ENCODE data around the gene NTM. TPM values are rescaled to one million over a fixed set of nuclear protein-coding genes. Genes with fewer than 3 reads are reported as not detected.

The NTM gene
- total RNA-seq, 4 donors from 2014 or later: 0.21 to 3.2 (median 0.84) TPM

GRCh38 chr11:131810541-131810940 lies 440.1 kb downstream of the NTM start:
- no peak overlapping the region for H3K4me3 ChIP-seq
- intact Hi-C loops (cut with DNase I): no loop called here
- WGBS, 2 donors: 28 to 38% methylated on average over 3 of the region's 3 CpGs

GRCh38 chr11:131811383-131811782 lies 441.0 kb downstream of the NTM start:
- Histone ChIP-seq H3K4me3 (no peak overlapping the region), H3K4me1 (no peaks in the 10 kb centered on the region), H3K36me3 (no peaks in the 10 kb centered on the region), H3K27ac (no peak overlapping the region), H3K27me3 (peaks cover 0 to 9% (median 0%) of the 10 kb centered on the region in 4 donors), H3K9me3 (no peaks in the 10 kb centered on the region)
- TF ChIP-seq CTCF (IDR thresholded peaks at IDR 0.05): no peak
- TF ChIP-seq POLR2A (IDR thresholded peaks at IDR 0.05): no peak
- DNase-seq: no peak
- WGBS, 2 donors: 15 to 31% methylated on average over 3 of the region's 3 CpGs
- intact Hi-C loops (cut with DNase I): no loop called here

More at GRCh38 chr11:131810541-131810940, 440.1 kb downstream of the NTM start:
- Histone ChIP-seq H3K9me3 (no peaks in the 10 kb centered on the region), H3K27ac (no peak overlapping the region), H3K36me3 (no peaks in the 10 kb centered on the region), H3K4me1 (no peaks in the 10 kb centered on the region), H3K27me3 (peaks cover 0 to 9% (median 0%) of the 10 kb centered on the region in 4 donors)
- TF ChIP-seq CTCF (IDR thresholded peaks at IDR 0.05): no peak
- no peak for TF ChIP-seq POLR2A (IDR thresholded peaks at IDR 0.05)
- DNase-seq: no peak

DNA sequence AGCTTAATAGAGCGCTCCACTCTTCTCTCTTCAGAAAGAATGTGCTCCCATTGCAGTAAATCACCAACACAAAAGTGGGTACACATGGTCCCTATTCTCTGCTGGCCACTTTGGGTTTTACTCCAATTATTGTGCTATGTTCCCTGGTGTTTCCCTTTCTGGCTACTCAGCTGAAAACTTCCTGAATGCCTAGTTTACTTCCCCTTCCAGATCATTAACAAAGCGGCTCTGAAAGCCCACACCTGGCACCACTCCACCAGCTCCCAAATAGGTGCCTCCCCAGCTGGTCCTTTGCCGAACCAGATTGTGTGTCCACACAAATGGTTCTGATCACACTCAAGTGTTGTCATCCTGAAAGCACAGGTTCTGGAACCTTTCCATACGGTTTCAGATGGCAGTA lies 443.7 kb downstream of the NTM start:
- no peak overlapping the region for H3K27ac ChIP-seq
- H3K4me1 ChIP-seq: no peaks in the 10 kb centered on the region
- no peak for TF ChIP-seq POLR2A (IDR thresholded peaks at IDR 0.05)
- no peak for TF ChIP-seq CTCF (IDR thresholded peaks at IDR 0.05)
- intact Hi-C loops (cut with DNase I): no loop called here
- no peaks in the 10 kb centered on the region for H3K9me3 ChIP-seq
- H3K36me3 ChIP-seq: no peaks in the 10 kb centered on the region
- no peak overlapping the region for H3K4me3 ChIP-seq
- WGBS, 2 donors: 52 to 55% methylated on average over 4 of the region's 4 CpGs
- H3K27me3 ChIP-seq: peaks cover 0 to 2% (median 0%) of the 10 kb centered on the region in 4 donors
- DNase-seq: no peak

GRCh38 chr11:131815590-131815989 lies 445.2 kb downstream of the NTM start:
- DNase-seq: no peak
- intact Hi-C loops (cut with DNase I): no loop called here

DNA sequence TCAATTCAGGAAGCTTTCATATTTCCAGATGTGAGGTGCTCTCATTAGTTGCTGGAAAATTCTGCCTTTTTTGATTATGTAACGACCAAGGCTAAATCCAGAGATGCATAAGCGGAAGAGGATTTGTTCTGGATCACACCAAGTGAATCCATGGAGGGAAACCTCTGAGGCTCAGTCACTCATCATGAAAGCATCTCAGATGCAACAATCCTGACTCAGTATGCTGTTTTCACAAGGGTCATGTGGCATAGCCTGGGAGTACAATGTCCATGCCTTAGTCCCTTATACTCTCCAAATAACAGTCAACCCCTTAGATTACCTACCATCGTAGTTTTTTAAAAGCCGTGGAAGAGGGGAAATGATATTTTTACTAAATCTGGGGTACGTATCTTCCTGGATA lies 445.6 kb downstream of the NTM start:
- intact Hi-C loops (cut with DNase I): no loop called here
- TF ChIP-seq POLR2A (IDR thresholded peaks at IDR 0.05): no peak
- no peak for TF ChIP-seq CTCF (IDR thresholded peaks at IDR 0.05)
- 82 to 84% methylated on average over 5 of the region's 5 CpGs for WGBS, 2 donors

More at GRCh38 chr11:131815590-131815989, 445.2 kb downstream of the NTM start:
- Histone ChIP-seq H3K9me3 (no peaks in the 10 kb centered on the region), H3K36me3 (no peaks in the 10 kb centered on the region), H3K27ac (no peak overlapping the region), H3K27me3 (no peaks in the 10 kb centered on the region), H3K4me3 (no peak overlapping the region), H3K4me1 (no peaks in the 10 kb centered on the region)
- 25 to 30% methylated on average over 2 to 11 of the region's 11 CpGs for WGBS, 2 donors
- TF ChIP-seq CTCF (IDR thresholded peaks at IDR 0.05) (no peak), POLR2A (IDR thresholded peaks at IDR 0.05) (no peak)

More for the DNA sequence above, 445.6 kb downstream of the NTM start:
- Histone ChIP-seq H3K4me1 (no peaks in the 10 kb centered on the region), H3K36me3 (no peaks in the 10 kb centered on the region), H3K27me3 (no peaks in the 10 kb centered on the region), H3K9me3 (no peaks in the 10 kb centered on the region), H3K27ac (no peak overlapping the region), H3K4me3 (no peak overlapping the region)
- DNase-seq: no peak

All from esophagus squamous epithelium (tissue), 5 donors.